ENCODE results near the gene SPTBN5. TPM values are rescaled to one million over a fixed set of nuclear protein-coding genes. Genes with fewer than 3 reads are reported as not detected.

The SPTBN5 gene
- total RNA-seq, 3 donors from 2014 or later (not counting 1 experiment from before 2014, with no cell fraction given): 4.1 to 6.0 (median 5.2) TPM

DNA sequence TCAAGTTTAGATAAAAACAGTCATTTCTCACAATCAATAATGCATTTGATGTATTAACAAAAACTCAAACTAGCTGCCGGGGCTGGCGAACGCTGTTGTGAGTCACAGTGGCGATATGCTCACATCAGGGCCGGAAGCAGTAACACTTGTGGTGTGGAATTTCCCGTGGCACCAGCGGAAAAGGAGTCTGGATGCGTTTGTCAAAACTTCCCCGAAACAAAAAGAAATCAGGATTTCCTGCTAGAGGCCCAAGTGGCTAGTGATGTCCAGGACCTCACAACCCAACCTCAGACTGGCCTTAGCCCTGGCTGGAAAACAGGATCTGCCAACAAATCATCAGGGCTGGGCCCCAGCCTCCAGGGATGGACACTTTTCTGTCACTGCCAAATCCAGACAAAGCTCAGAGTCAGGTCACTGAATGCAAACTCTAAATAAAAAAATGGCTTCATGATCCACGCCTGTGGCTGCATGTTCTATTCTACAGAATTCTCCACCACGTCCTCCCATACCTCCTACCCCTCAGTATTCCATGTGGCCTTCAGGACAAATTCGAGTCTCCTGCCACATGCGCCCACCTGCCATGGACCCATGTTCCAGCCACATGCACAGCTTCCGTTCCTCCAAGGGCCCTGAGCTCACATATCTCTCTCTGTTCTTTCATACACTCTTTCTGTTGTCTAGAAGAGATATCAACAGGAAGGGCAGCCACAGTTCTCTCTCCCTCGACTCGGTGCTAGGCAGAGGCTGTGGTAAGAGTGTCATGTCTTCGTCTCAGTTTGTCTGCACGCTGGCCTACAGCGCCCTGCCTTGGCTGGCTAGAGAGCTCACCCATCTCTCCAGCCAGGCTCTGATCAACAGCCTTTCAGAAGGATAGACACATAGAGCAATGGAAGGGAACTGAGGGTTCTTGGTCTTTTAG lies 43.1 kb upstream of the SPTBN5 start:
- peak overlapping the region; percentile 66 for H3K4me3 Mint-ChIP-seq
- 32% methylated on average over 19 of the region's 19 CpGs for WGBS (ENCODE audit: insufficient coverage)
- no peaks in the 10 kb centered on the region for H3K27me3 ChIP-seq (ENCODE audit: control insufficient read depth, insufficient read depth, low read length)

DNA sequence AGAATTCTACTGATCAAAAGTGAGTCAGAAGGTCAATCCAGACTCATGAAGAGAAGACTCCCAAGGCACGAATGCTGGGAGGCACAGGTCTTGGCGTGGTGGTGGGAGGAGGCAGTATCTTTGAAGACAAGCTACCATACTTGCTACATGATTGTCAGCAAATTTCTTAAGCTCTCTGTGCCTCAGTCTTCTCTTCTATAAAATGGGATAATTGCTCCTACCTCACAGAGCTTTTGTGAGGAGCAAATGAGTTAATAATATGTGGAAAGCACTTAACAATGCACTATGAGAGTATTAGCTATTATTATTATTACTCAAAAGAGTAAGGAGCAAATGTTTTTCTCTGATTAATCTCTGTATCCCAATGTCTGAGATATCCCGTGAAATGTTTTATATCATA lies 42.3 kb upstream of the SPTBN5 start:
- no peaks in the 10 kb centered on the region for H3K27me3 Mint-ChIP-seq (ENCODE audit: low read depth in 2 of 2)

More for the DNA sequence above, 43.1 kb upstream of the SPTBN5 start:
- DNase-seq (peak; percentile 64 to 94), ATAC-seq (peak; percentile 77 to 92 (median 88))
- Histone ChIP-seq H3K9me3 (ENCODE audit: control insufficient read depth, insufficient read depth, low read length) (no peaks in the 10 kb centered on the region), H3K4me1 (ENCODE audit: control insufficient read depth, insufficient read depth, low read length) (peaks cover 50% of the 10 kb centered on the region), H3K27ac (ENCODE audit: low read length) (peak overlapping the region; percentile 96), H3K4me3 (ENCODE audit: low read length) (peak overlapping the region; percentile 2), H3K36me3 (ENCODE audit: control insufficient read depth, insufficient read depth, low read length) (peaks cover 5% of the 10 kb centered on the region)
- H3K27ac Mint-ChIP-seq: peak overlapping the region; percentile 93 to 94
- H3K4me1 Mint-ChIP-seq: peaks cover 40 to 43% of the 10 kb centered on the region in 2 donors
- no peaks in the 10 kb centered on the region for H3K36me3 Mint-ChIP-seq
- H3K27me3 Mint-ChIP-seq (ENCODE audit: low read depth in 2 of 2): no peaks in the 10 kb centered on the region
- TF ChIP-seq, protein P1, sequence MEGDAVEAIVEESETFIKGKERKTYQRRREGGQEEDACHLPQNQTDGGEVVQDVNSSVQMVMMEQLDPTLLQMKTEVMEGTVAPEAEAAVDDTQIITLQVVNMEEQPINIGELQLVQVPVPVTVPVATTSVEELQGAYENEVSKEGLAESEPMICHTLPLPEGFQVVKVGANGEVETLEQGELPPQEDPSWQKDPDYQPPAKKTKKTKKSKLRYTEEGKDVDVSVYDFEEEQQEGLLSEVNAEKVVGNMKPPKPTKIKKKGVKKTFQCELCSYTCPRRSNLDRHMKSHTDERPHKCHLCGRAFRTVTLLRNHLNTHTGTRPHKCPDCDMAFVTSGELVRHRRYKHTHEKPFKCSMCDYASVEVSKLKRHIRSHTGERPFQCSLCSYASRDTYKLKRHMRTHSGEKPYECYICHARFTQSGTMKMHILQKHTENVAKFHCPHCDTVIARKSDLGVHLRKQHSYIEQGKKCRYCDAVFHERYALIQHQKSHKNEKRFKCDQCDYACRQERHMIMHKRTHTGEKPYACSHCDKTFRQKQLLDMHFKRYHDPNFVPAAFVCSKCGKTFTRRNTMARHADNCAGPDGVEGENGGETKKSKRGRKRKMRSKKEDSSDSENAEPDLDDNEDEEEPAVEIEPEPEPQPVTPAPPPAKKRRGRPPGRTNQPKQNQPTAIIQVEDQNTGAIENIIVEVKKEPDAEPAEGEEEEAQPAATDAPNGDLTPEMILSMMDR (IDR thresholded peaks at IDR 0.05): peak; percentile 34
- no peaks in the 10 kb centered on the region for H3K9me3 Mint-ChIP-seq
- intact Hi-C loops (cut with micrococcal nuclease): loop anchor here (1.0 to 2.0 kb wide), 3 partner anchors 35 to 163 kb away; partner anchors contain the start of genes EHD4, MAPKBP1 and SPTBN5

DNA sequence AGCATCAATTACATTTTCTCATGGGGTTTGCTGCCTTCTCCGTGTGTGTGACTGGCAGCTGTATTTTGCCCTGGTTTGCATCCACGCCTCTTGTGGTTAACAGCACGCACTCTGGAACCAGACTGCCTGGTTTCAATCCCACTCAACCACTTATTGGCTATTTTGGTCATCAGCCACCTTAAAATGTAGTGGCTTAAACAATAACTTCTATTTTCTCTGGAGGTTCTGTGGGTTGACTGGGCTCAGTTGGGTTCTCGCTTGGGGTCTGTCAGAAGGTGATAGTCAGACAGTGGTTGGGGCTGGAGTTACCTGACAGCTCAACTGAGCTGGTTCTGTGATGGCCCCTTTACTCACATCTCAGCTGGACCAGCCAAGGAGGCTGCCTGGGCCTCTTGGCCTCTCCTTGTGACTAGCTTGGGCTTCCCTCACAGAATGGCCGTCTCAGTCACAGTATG lies 41.7 kb upstream of the SPTBN5 start:
- TF ChIP-seq, protein P1 (IDR thresholded peaks at IDR 0.05): no peak

More for the DNA sequence above, 42.3 kb upstream of the SPTBN5 start:
- H3K9me3 Mint-ChIP-seq: no peaks in the 10 kb centered on the region
- peaks cover 40 to 43% of the 10 kb centered on the region in 2 donors for H3K4me1 Mint-ChIP-seq
- peak overlapping the region; percentile 96 for H3K27ac ChIP-seq (ENCODE audit: low read length)
- peak overlapping the region; percentile 66 for H3K4me3 Mint-ChIP-seq
- DNase-seq (peak in 1 of 2 donors; percentile 32), ATAC-seq (no peak)
- H3K9me3 ChIP-seq (ENCODE audit: control insufficient read depth, insufficient read depth, low read length): no peaks in the 10 kb centered on the region
- H3K36me3 ChIP-seq (ENCODE audit: control insufficient read depth, insufficient read depth, low read length): peaks cover 3% of the 10 kb centered on the region
- no peaks in the 10 kb centered on the region for H3K36me3 Mint-ChIP-seq
- no peaks in the 10 kb centered on the region for H3K27me3 ChIP-seq (ENCODE audit: control insufficient read depth, insufficient read depth, low read length)
- intact Hi-C loops (cut with micrococcal nuclease): loop anchor here (2.0 kb wide), 1 partner anchor 41 kb away; the partner anchor contains the start of gene SPTBN5
- no peak overlapping the region for H3K4me3 ChIP-seq (ENCODE audit: low read length)
- H3K4me1 ChIP-seq (ENCODE audit: control insufficient read depth, insufficient read depth, low read length): peaks cover 50% of the 10 kb centered on the region
- 60% methylated on average over 1 of the region's 3 CpGs for WGBS (ENCODE audit: insufficient coverage)
- H3K27ac Mint-ChIP-seq: peak overlapping the region; percentile 93 to 94
- TF ChIP-seq, protein P1 (IDR thresholded peaks at IDR 0.05): no peak

More for the DNA sequence above, 41.7 kb upstream of the SPTBN5 start:
- peak overlapping the region; percentile 93 to 94 for H3K27ac Mint-ChIP-seq
- WGBS (ENCODE audit: insufficient coverage): 48% methylated on average over 5 of the region's 5 CpGs
- no peaks in the 10 kb centered on the region for H3K27me3 Mint-ChIP-seq (ENCODE audit: low read depth in 2 of 2)
- H3K27me3 ChIP-seq (ENCODE audit: control insufficient read depth, insufficient read depth, low read length): no peaks in the 10 kb centered on the region
- H3K27ac ChIP-seq (ENCODE audit: low read length): peak overlapping the region; percentile 96
- peaks cover 3% of the 10 kb centered on the region for H3K36me3 ChIP-seq (ENCODE audit: control insufficient read depth, insufficient read depth, low read length)
- DNase-seq: peak in 1 of 2 donors; percentile 50
- ATAC-seq: peak in 1 of 3 donors; percentile 17
- H3K9me3 Mint-ChIP-seq: no peaks in the 10 kb centered on the region
- intact Hi-C loops (cut with micrococcal nuclease): loop anchor here (2.0 kb wide), 1 partner anchor 41 kb away; the partner anchor contains the start of gene SPTBN5
- peak overlapping the region; percentile 66 for H3K4me3 Mint-ChIP-seq
- H3K9me3 ChIP-seq (ENCODE audit: control insufficient read depth, insufficient read depth, low read length): no peaks in the 10 kb centered on the region
- H3K4me1 ChIP-seq (ENCODE audit: control insufficient read depth, insufficient read depth, low read length): peaks cover 50% of the 10 kb centered on the region
- H3K4me1 Mint-ChIP-seq: peaks cover 40 to 42% of the 10 kb centered on the region in 2 donors
- H3K36me3 Mint-ChIP-seq: no peaks in the 10 kb centered on the region
- H3K4me3 ChIP-seq (ENCODE audit: low read length): no peak overlapping the region
